GM23338 (cell line): ENCODE measurements around the gene AGPS. TPM values are rescaled to one million over a fixed set of nuclear protein-coding genes. Genes with fewer than 3 reads are reported as not detected.

Experiments
- ATAC-seq: fragments of 200-7000 bp; cut with Tn5 transposase; 3 replicates; pipeline ENCODE4 v1.9.1; 2020
- DNase-seq: peaks from one replicate; pipeline ENCODE4 v3.0.0-alpha.2; 2015; ENCODE audit warnings: low spot score
- H2AFZ ChIP-seq: fragments of 200-600 bp; sonication (generic); 2 replicates; pipeline ENCODE4 v1.8.0; 2016; ENCODE audit warnings: antibody characterized with exemption, mild to moderate bottlenecking, moderate library complexity
- H3F3A ChIP-seq: fragments of 200-600 bp; sonication (generic); replicated peaks from 2 replicates; pipeline ENCODE4 v1.8.0; 2017; ENCODE audit warnings: antibody characterized with exemption, mixed run types, low read depth
- H3K27ac ChIP-seq: fragments of 200-600 bp; sonication (generic); 2 replicates; pipeline ENCODE4 v1.6.1; 2016; ENCODE audit warnings: low read depth
- H3K27me3 ChIP-seq: fragments of 200-600 bp; sonication (generic); 2 replicates; pipeline ENCODE4 v1.8.0; 2016; ENCODE audit warnings: mild to moderate bottlenecking, mixed run types, moderate library complexity; ENCODE audit not compliant: insufficient read depth
- H3K36me3 ChIP-seq: fragments of 200-600 bp; sonication (generic); 2 replicates; pipeline ENCODE4 v1.8.0; 2016; ENCODE audit warnings: mild to moderate bottlenecking; ENCODE audit not compliant: insufficient read depth
- H3K4me1 ChIP-seq: fragments of 200-600 bp; sonication (generic); 2 replicates; pipeline ENCODE4 v1.8.0; 2016; ENCODE audit warnings: mild to moderate bottlenecking, moderate library complexity; ENCODE audit not compliant: insufficient read depth
- H3K4me2 ChIP-seq: fragments of 200-600 bp; sonication (generic); 2 replicates; pipeline ENCODE4 v1.7.1; 2017; ENCODE audit warnings: mixed run types
- H3K4me3 ChIP-seq: fragments of 200-600 bp; sonication (generic); 2 replicates; pipeline ENCODE4 v1.6.1; 2016; ENCODE audit warnings: mixed run types
- H3K79me2 ChIP-seq: fragments of 200-600 bp; sonication (generic); replicated peaks from 2 replicates; pipeline ENCODE4 v1.8.0; 2017; ENCODE audit warnings: mild to moderate bottlenecking; ENCODE audit not compliant: insufficient read depth
- H3K9me2 ChIP-seq: fragments of 200-600 bp; sonication (generic); 2 replicates; pipeline ENCODE4 v1.8.0; 2017; ENCODE audit not compliant: insufficient read depth
- H4K20me1 ChIP-seq: fragments of 200-600 bp; sonication (generic); replicated peaks from 2 replicates; pipeline ENCODE4 v1.8.0; 2017; ENCODE audit warnings: mild to moderate bottlenecking; ENCODE audit not compliant: insufficient read depth
- H3K27ac Mint-ChIP-seq: 2 replicates; pipeline ENCODE4 v1.8.0; 2020; ENCODE audit warnings: inconsistent platforms, mild to moderate bottlenecking, moderate library complexity, mixed read lengths
- H3K27me3 Mint-ChIP-seq: 3 replicates; pipeline ENCODE4 v1.8.0; 2022; ENCODE audit warnings: low read depth, mild to moderate bottlenecking, moderate library complexity, mixed read lengths, inconsistent platforms; ENCODE audit not compliant: insufficient read depth, poor library complexity
- H3K36me3 Mint-ChIP-seq: 3 replicates; pipeline ENCODE4 v1.8.0; 2021; ENCODE audit warnings: low read depth, mild to moderate bottlenecking, inconsistent platforms, moderate library complexity, mixed read lengths
- H3K4me1 Mint-ChIP-seq: 3 replicates; pipeline ENCODE4 v1.8.0; 2020; ENCODE audit warnings: mild to moderate bottlenecking, inconsistent platforms, mixed read lengths
- H3K4me3 Mint-ChIP-seq: 3 replicates; pipeline ENCODE4 v1.8.0; 2021; ENCODE audit warnings: moderate library complexity, mild to moderate bottlenecking, inconsistent platforms, mixed read lengths
- H3K9me3 Mint-ChIP-seq: 3 replicates; pipeline ENCODE4 v1.8.0; 2020; ENCODE audit warnings: moderate library complexity, mild to moderate bottlenecking, inconsistent platforms, mixed read lengths
- CREB1 ChIP-seq: fragments of 250-450 bp; sonication (Bioruptor Pico); IDR thresholded peaks from 2 replicates; pipeline ENCODE4 v1.5.0; 2020; ENCODE audit warnings: low read depth, mild to moderate bottlenecking, moderate library complexity
- CTCF ChIP-seq, 2 experiments: fragments of 200-600 bp in 1 of 2; sonication (generic) in 1 of 2; conservative IDR thresholded peaks; 2 replicates each; pipeline versions ENCODE4 v1.5.1 to v1.6.1; 2016 to 2017; ENCODE audit warnings: antibody characterized with exemption in 2 of 2, low read depth in 2 of 2, mild to moderate bottlenecking in 2 of 2, moderate library complexity in 1 of 2
- EZH2 ChIP-seq: fragments of 200-600 bp; sonication (generic); IDR thresholded peaks from one replicate; pipeline ENCODE4 v1.8.0; 2017; ENCODE audit warnings: antibody characterized with exemption, mild to moderate bottlenecking, low read depth; ENCODE audit not compliant: unreplicated experiment
- EZH2phosphoT487 ChIP-seq: fragments of 200-600 bp; sonication (generic); IDR thresholded peaks from one replicate; pipeline ENCODE4 v1.8.1; 2018; ENCODE audit warnings: antibody characterized with exemption; ENCODE audit not compliant: unreplicated experiment
- JUNB ChIP-seq: IDR thresholded peaks from one replicate; pipeline ENCODE4 v1.6.1; 2016; ENCODE audit warnings: antibody characterized with exemption; ENCODE audit not compliant: unreplicated experiment
- POLR2AphosphoS5 ChIP-seq: IDR thresholded peaks from 2 replicates; pipeline ENCODE4 v1.6.1; 2016; ENCODE audit warnings: antibody characterized with exemption, low read depth
- STAT1 ChIP-seq: IDR thresholded peaks from one replicate; pipeline ENCODE4 v1.6.1; 2016; ENCODE audit warnings: antibody characterized with exemption; ENCODE audit not compliant: unreplicated experiment
- ZNF114 ChIP-seq: fragments of 250-450 bp; sonication (Bioruptor Pico); IDR thresholded peaks from 2 replicates; pipeline ENCODE4 v1.5.0; 2020; ENCODE audit warnings: mild to moderate bottlenecking, moderate library complexity
- ZNF331 ChIP-seq: fragments of 250-450 bp; sonication (Bioruptor Pico); IDR thresholded peaks from 2 replicates; pipeline ENCODE4 v1.5.0; 2020; ENCODE audit warnings: low read depth, mild to moderate bottlenecking, moderate library complexity
- polyA plus RNA-seq: library from polyadenylated mRNA; unstranded; fragments of >200 nt; fragmentation: Nextera tagmentation; extraction: Ambion mirVana; gene quantifications from 2 replicates; pipeline ENCODE4 v1.2.1, GENCODE V29; 2016
- total RNA-seq: library from RNA; depleted of rRNA; stranded (reverse); fragments of >200 nt; shearing (Covaris generic); gene quantifications from 2 replicates; pipeline ENCODE4 v1.2.3, GENCODE V29; 2014
- TF ChIP-seq, protein P1 (sequence below): IDR thresholded peaks from 2 replicates; pipeline ENCODE4 v1.6.1; 2016; ENCODE audit warnings: antibody characterized with exemption
- TF ChIP-seq, protein P2 (sequence below): fragments of 250-450 bp; sonication (Bioruptor Pico); IDR thresholded peaks from 2 replicates; pipeline ENCODE4 v1.5.0; 2020; ENCODE audit warnings: mild to moderate bottlenecking, moderate library complexity

The AGPS gene
- total and polyA plus RNA-seq, 2 experiments from 2014 or later = 14.6 to 73.2 TPM

- no peaks in the 10 kb centered on the region for H3K27me3 ChIP-seq
- Mint-ChIP-seq H3K27ac (no peak overlapping the region), H3K4me3 (no peak overlapping the region), H3K9me3 (no peaks in the 10 kb centered on the region), H3K36me3 (no peaks in the 10 kb centered on the region), H3K4me1 (no peaks in the 10 kb centered on the region), H3K27me3 (no peaks in the 10 kb centered on the region)
- H3K27ac ChIP-seq = no peak overlapping the region
- no peaks in the 10 kb centered on the region for H3K36me3 ChIP-seq
- TF ChIP-seq STAT1 = no peak
- TF ChIP-seq EZH2phosphoT487 = no peak
- TF ChIP-seq ZNF331 = no peak
- no peak overlapping the region for H3K4me2 ChIP-seq
- H3K4me3 ChIP-seq = no peak overlapping the region
- no peaks in the 10 kb centered on the region for H3K4me1 ChIP-seq
- no peaks in the 10 kb centered on the region for H3K79me2 ChIP-seq
- DNase-seq (no peak), ATAC-seq (no peak)
- H4K20me1 ChIP-seq = no peaks in the 10 kb centered on the region
- no peaks in the 10 kb centered on the region for H3F3A ChIP-seq
- H2AFZ ChIP-seq = no peak overlapping the region
- no peaks in the 10 kb centered on the region; the same call in 1 of the 2 replicates for H3K9me2 ChIP-seq
Observed at GRCh38 chr2:177568390-177568789, 175.8 kb downstream of the AGPS start.

DNA sequence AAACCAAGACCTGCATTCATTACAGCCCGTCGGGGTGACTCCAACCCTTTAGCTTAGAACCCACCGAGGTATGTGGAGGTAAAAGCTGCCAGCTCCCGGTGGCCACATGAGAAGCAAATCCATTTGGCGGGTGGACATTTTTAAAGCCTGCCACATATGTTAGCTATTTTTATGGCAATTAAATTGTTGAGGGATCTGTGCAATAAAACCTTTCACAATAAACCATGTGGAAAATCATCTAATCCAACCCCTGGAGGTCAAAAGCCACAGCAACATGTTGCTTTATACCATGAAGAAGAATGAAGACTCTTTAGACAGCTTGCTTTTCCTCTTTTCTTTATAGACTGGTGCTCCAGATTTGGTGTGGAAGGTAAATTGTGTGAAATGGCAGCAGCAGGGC lies 176.3 kb downstream of the AGPS start:
- Mint-ChIP-seq H3K27ac (no peak overlapping the region), H3K36me3 (no peaks in the 10 kb centered on the region), H3K27me3 (no peaks in the 10 kb centered on the region), H3K4me1 (no peaks in the 10 kb centered on the region), H3K9me3 (no peaks in the 10 kb centered on the region), H3K4me3 (no peak overlapping the region)
- Histone ChIP-seq H3F3A (no peaks in the 10 kb centered on the region), H3K36me3 (no peaks in the 10 kb centered on the region), H3K79me2 (no peaks in the 10 kb centered on the region), H3K4me3 (no peak overlapping the region), H4K20me1 (no peaks in the 10 kb centered on the region), H2AFZ (no peak overlapping the region), H3K27me3 (no peaks in the 10 kb centered on the region), H3K27ac (no peak overlapping the region), H3K4me2 (no peak overlapping the region), H3K4me1 (no peaks in the 10 kb centered on the region), H3K9me2 (no peaks in the 10 kb centered on the region; the same call in 1 of the 2 replicates)
- no peak for ATAC-seq
- no peak for DNase-seq
- TF ChIP-seq ZNF331 = no peak
- no peak for TF ChIP-seq JUNB
- no peak for TF ChIP-seq CREB1
- TF ChIP-seq CTCF (conservative IDR thresholded peaks at IDR 0.05; ENCODE audit: low read depth in 2 of 2) = no peak
- no peak for TF ChIP-seq EZH2
- no peak for TF ChIP-seq POLR2AphosphoS5
- TF ChIP-seq STAT1 = no peak
- TF ChIP-seq ZNF114 (CRISPR knock-in tag) = no peak
- TF ChIP-seq, protein P1, sequence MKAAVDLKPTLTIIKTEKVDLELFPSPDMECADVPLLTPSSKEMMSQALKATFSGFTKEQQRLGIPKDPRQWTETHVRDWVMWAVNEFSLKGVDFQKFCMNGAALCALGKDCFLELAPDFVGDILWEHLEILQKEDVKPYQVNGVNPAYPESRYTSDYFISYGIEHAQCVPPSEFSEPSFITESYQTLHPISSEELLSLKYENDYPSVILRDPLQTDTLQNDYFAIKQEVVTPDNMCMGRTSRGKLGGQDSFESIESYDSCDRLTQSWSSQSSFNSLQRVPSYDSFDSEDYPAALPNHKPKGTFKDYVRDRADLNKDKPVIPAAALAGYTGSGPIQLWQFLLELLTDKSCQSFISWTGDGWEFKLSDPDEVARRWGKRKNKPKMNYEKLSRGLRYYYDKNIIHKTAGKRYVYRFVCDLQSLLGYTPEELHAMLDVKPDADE = no peak
- TF ChIP-seq, protein P2, sequence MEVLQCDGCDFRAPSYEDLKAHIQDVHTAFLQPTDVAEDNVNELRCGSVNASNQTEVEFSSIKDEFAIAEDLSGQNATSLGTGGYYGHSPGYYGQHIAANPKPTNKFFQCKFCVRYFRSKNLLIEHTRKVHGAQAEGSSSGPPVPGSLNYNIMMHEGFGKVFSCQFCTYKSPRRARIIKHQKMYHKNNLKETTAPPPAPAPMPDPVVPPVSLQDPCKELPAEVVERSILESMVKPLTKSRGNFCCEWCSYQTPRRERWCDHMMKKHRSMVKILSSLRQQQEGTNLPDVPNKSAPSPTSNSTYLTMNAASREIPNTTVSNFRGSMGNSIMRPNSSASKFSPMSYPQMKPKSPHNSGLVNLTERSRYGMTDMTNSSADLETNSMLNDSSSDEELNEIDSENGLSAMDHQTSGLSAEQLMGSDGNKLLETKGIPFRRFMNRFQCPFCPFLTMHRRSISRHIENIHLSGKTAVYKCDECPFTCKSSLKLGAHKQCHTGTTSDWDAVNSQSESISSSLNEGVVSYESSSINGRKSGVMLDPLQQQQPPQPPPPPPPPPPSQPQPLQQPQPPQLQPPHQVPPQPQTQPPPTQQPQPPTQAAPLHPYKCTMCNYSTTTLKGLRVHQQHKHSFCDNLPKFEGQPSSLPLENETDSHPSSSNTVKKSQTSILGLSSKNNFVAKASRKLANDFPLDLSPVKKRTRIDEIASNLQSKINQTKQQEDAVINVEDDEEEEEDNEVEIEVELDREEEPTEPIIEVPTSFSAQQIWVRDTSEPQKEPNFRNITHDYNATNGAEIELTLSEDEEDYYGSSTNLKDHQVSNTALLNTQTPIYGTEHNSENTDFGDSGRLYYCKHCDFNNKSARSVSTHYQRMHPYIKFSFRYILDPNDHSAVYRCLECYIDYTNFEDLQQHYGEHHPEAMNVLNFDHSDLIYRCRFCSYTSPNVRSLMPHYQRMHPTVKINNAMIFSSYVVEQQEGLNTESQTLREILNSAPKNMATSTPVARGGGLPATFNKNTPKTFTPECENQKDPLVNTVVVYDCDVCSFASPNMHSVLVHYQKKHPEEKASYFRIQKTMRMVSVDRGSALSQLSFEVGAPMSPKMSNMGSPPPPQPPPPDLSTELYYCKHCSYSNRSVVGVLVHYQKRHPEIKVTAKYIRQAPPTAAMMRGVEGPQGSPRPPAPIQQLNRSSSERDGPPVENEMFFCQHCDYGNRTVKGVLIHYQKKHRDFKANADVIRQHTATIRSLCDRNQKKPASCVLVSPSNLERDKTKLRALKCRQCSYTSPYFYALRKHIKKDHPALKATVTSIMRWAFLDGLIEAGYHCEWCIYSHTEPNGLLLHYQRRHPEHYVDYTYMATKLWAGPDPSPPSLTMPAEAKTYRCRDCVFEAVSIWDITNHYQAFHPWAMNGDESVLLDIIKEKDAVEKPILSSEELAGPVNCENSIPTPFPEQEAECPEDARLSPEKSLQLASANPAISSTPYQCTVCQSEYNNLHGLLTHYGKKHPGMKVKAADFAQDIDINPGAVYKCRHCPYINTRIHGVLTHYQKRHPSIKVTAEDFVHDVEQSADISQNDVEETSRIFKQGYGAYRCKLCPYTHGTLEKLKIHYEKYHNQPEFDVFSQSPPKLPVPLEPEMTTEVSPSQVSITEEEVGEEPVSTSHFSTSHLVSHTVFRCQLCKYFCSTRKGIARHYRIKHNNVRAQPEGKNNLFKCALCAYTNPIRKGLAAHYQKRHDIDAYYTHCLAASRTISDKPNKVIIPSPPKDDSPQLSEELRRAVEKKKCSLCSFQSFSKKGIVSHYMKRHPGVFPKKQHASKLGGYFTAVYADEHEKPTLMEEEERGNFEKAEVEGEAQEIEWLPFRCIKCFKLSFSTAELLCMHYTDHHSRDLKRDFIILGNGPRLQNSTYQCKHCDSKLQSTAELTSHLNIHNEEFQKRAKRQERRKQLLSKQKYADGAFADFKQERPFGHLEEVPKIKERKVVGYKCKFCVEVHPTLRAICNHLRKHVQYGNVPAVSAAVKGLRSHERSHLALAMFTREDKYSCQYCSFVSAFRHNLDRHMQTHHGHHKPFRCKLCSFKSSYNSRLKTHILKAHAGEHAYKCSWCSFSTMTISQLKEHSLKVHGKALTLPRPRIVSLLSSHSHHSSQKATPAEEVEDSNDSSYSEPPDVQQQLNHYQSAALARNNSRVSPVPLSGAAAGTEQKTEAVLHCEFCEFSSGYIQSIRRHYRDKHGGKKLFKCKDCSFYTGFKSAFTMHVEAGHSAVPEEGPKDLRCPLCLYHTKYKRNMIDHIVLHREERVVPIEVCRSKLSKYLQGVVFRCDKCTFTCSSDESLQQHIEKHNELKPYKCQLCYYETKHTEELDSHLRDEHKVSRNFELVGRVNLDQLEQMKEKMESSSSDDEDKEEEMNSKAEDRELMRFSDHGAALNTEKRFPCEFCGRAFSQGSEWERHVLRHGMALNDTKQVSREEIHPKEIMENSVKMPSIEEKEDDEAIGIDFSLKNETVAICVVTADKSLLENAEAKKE (CRISPR knock-in tag) = no peak
